ENCODE measurements around the gene FMNL3. TPM values are rescaled to one million over a fixed set of nuclear protein-coding genes. Genes with fewer than 3 reads are reported as not detected.

Gene FMNL3
- total RNA-seq, 1 donor from 2014 or later = 11.0 TPM

GRCh38 chr12:49649445-49649844, 57.8 kb downstream of the FMNL3 start:
- no peak overlapping the region for H3K27ac ChIP-seq
- DNase-seq (ENCODE audit: extremely low spot score in 2 of 2) = no peak
- no peak for TF ChIP-seq POLR2A (IDR thresholded peaks at IDR 0.05)

GRCh38 chr12:49648712-49649003, 58.5 kb downstream of the FMNL3 start:
- H3K4me1 ChIP-seq = no peaks in the 10 kb centered on the region
- no peak overlapping the region for H3K4me3 ChIP-seq
- H3K27ac ChIP-seq = no peak overlapping the region
- no peaks in the 10 kb centered on the region for H3K27me3 ChIP-seq
- no peak for DNase-seq (ENCODE audit: extremely low spot score in 2 of 2)
- peaks cover 0 to 33% of the 10 kb centered on the region in 2 donors for H3K36me3 ChIP-seq
- intact Hi-C loops (cut with DNase I) = no loop called here
- no peaks in the 10 kb centered on the region for H3K9me3 ChIP-seq
- TF ChIP-seq POLR2A (IDR thresholded peaks at IDR 0.05) (no peak), POLR2AphosphoS5 (IDR thresholded peaks at IDR 0.05; ENCODE audit: insufficient read depth in 1 of 2, low read depth in 1 of 2) (no peak), CTCF (IDR thresholded peaks at IDR 0.05) (no peak)

More at GRCh38 chr12:49649445-49649844, 57.8 kb downstream of the FMNL3 start:
- H3K4me1 ChIP-seq = no peaks in the 10 kb centered on the region
- no peaks in the 10 kb centered on the region for H3K9me3 ChIP-seq
- intact Hi-C loops (cut with DNase I) = no loop called here
- no peaks in the 10 kb centered on the region for H3K27me3 ChIP-seq
- H3K36me3 ChIP-seq = peaks cover 0 to 31% of the 10 kb centered on the region in 2 donors
- no peak overlapping the region for H3K4me3 ChIP-seq

- Histone ChIP-seq H3K27ac (no peak overlapping the region), H3K36me3 (peaks cover 0 to 28% of the 10 kb centered on the region in 2 donors), H3K4me1 (no peaks in the 10 kb centered on the region), H3K27me3 (no peaks in the 10 kb centered on the region), H3K9me3 (no peaks in the 10 kb centered on the region), H3K4me3 (no peak overlapping the region)
- intact Hi-C loops (cut with DNase I) = loop anchor here (2.0 kb wide), 1 partner anchor 59 kb away; the partner anchor contains the start of gene FMNL3
- DNase-seq (ENCODE audit: extremely low spot score in 2 of 2) = no peak
- no peak for TF ChIP-seq POLR2AphosphoS5 (IDR thresholded peaks at IDR 0.05; ENCODE audit: insufficient read depth in 1 of 2, low read depth in 1 of 2)
- no peak for TF ChIP-seq POLR2A (IDR thresholded peaks at IDR 0.05)
- TF ChIP-seq CTCF (IDR thresholded peaks at IDR 0.05) = no peak
These were observed 59.1 kb downstream of the FMNL3 start for GRCh38 chr12:49647827-49648711.

- Histone ChIP-seq H3K27ac (no peak overlapping the region), H3K36me3 (peaks cover 0 to 33% of the 10 kb centered on the region in 2 donors), H3K4me1 (no peaks in the 10 kb centered on the region), H3K27me3 (no peaks in the 10 kb centered on the region), H3K9me3 (no peaks in the 10 kb centered on the region), H3K4me3 (no peak overlapping the region)
- DNase-seq (ENCODE audit: extremely low spot score in 2 of 2) = no peak
- no peak for TF ChIP-seq POLR2AphosphoS5 (IDR thresholded peaks at IDR 0.05; ENCODE audit: insufficient read depth in 1 of 2, low read depth in 1 of 2)
- no peak for TF ChIP-seq POLR2A (IDR thresholded peaks at IDR 0.05)
- no peak for TF ChIP-seq CTCF (IDR thresholded peaks at IDR 0.05)
- intact Hi-C loops (cut with DNase I) = loop anchor here (2.0 kb wide), 1 partner anchor 60 kb away; the partner anchor contains the start of gene FMNL3
These were observed 60.1 kb downstream of the FMNL3 start for GRCh38 chr12:49646871-49647654.

- no peaks in the 10 kb centered on the region for H3K4me1 ChIP-seq
- intact Hi-C loops (cut with DNase I) = loop anchor here (2.0 kb wide), 1 partner anchor 60 kb away; the partner anchor contains the start of gene FMNL3
- H3K4me3 ChIP-seq = no peak overlapping the region
- H3K36me3 ChIP-seq = peaks cover 0 to 38% of the 10 kb centered on the region in 2 donors
- no peak for DNase-seq (ENCODE audit: extremely low spot score in 2 of 2)
- no peaks in the 10 kb centered on the region for H3K9me3 ChIP-seq
- no peak overlapping the region for H3K27ac ChIP-seq
- H3K27me3 ChIP-seq = no peaks in the 10 kb centered on the region
- no peak for TF ChIP-seq POLR2A (IDR thresholded peaks at IDR 0.05)
- no peak for TF ChIP-seq CTCF (IDR thresholded peaks at IDR 0.05)
- no peak for TF ChIP-seq POLR2AphosphoS5 (IDR thresholded peaks at IDR 0.05; ENCODE audit: insufficient read depth in 1 of 2, low read depth in 1 of 2)
These were observed 60.8 kb downstream of the FMNL3 start for GRCh38 chr12:49646331-49646830.

Data from vagina (tissue), 2 donors.